GM13976 (cell line): ENCODE measurements around the gene ART1.

Experiments used
- DNase-seq: peaks from one replicate; pipeline ENCODE4 v3.0.0; 2012; ENCODE audit warnings: low spot score
- in situ Hi-C: fragments of 300-500 bp; cut with MboI; formaldehyde crosslinking; loops from one replicate; pipeline ENCODE4 v1.12.0; 2022; ENCODE audit warnings: low sequenced_read_pairs, mixed read lengths, inconsistent platforms; ENCODE audit not compliant: unreplicated experiment
- TF ChIP-seq, protein P1 (sequence below): IDR thresholded peaks from 2 replicates; pipeline ENCODE4 v1.5.1; 2012; ENCODE audit warnings: borderline replicate concordance, mild to moderate bottlenecking; ENCODE audit not compliant: insufficient read depth; ENCODE audit errors: extremely low read depth, missing control alignments, control extremely low read depth

The ART1 gene

GRCh38 chr11:3617990-3618389, 26.9 kb upstream of the ART1 start:
- TF ChIP-seq, protein P1, sequence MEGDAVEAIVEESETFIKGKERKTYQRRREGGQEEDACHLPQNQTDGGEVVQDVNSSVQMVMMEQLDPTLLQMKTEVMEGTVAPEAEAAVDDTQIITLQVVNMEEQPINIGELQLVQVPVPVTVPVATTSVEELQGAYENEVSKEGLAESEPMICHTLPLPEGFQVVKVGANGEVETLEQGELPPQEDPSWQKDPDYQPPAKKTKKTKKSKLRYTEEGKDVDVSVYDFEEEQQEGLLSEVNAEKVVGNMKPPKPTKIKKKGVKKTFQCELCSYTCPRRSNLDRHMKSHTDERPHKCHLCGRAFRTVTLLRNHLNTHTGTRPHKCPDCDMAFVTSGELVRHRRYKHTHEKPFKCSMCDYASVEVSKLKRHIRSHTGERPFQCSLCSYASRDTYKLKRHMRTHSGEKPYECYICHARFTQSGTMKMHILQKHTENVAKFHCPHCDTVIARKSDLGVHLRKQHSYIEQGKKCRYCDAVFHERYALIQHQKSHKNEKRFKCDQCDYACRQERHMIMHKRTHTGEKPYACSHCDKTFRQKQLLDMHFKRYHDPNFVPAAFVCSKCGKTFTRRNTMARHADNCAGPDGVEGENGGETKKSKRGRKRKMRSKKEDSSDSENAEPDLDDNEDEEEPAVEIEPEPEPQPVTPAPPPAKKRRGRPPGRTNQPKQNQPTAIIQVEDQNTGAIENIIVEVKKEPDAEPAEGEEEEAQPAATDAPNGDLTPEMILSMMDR, result no peak
- in situ Hi-C loops, result no loop called here
- no peak for DNase-seq

DNA sequence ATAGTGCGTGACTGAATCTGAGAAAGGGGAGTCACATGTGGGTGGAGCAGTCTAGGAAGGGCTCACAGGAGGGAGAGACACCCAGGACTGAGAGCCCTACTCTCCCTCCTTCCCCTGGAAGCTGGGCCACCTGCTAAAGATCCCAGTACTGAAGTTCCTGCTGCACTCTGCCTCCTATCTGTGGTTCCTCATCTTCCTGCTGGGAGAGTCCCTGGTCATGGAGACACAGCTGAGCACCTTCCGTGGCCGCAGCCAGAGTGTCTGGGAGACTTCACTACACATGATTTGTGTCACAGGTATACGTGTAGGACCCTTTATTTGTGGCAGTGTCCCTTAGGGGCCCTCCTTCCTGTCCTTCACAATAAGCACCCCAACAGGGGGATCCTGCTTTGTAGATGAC, 22.4 kb upstream of the ART1 start:
- in situ Hi-C loops, result no loop called here
- no peak for DNase-seq
- TF ChIP-seq, protein P1, result no peak

- in situ Hi-C loops, result no loop called here
- no peak for DNase-seq
These were observed 21.8 kb upstream of the ART1 start for GRCh38 chr11:3623121-3623520.

DNA sequence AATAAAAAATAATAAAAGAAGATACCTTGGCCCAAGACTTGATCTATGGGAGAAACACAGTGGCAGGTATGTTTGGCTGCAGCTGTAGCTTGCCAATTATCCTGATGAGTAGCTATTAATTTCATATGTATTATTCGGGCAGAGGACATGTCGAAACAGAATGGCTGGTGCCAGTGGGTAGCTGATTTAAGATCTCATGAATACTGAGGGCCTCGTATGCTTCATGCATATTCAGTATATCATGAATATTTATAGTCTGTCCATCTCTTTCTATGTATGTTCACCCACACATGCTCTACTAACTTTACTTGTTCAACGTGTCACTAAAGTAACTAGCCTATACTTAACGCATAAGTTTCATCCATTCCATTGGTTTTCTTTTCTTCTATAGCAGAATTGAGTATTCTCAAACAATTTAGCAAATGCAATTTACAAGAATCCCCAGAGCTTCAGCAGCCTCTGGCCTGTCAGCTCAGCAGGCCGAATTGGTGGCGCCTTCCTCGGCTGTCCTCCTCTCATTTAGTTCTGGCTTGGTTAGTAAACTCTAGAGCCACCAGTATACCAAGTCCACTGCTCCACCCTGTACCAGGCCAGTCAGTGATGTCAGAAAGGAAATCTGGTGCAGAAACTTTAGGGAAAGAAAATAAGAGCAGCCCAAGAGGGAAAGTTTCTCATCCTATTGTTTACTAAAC, 21.0 kb upstream of the ART1 start:
- in situ Hi-C loops, result no loop called here
- TF ChIP-seq, protein P1, result no peak
- no peak for DNase-seq

More at GRCh38 chr11:3623121-3623520, 21.8 kb upstream of the ART1 start:
- TF ChIP-seq, protein P1, result no peak

DNA sequence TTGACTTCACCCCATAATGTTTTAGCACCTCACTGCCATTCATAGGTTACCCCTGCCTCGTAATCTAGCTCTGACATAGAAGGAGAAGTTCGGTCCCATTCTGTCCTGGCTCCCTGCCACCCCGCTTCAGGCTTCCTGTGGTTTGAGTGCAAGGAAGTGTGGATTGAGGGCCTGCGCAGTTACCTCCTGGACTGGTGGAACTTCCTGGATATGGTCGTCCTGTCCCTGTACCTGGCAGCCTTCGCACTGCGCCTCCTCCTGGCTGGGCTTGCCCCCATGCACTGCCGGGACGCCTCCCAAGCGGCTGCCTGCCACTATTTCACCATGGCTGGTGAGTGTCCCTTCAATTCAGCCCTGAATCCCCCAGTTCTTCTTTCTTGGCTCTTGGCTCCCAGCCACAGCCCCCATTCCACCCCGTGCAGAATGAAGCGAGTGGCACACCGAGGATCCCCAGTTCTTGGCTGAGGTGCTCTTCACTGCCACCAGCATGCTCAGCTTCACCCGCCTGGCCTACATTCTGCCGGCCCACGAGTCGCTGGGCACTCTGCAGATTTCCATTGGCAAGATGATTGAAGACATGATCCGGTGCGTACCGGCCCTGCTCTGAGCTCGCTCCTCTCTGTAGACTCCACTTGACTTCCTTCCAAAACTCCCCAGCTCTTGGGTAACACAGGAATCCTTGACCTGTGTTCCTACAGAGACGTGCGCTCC, 18.5 kb upstream of the ART1 start:
- no peak for DNase-seq
- TF ChIP-seq, protein P1, result no peak
- in situ Hi-C loops, result no loop called here

GRCh38 chr11:3627291-3627690, 17.6 kb upstream of the ART1 start:
- DNase-seq, result no peak
- TF ChIP-seq, protein P1, result no peak
- in situ Hi-C loops, result no loop called here
